GM21515 (cell line): ENCODE measurements around the gene CEP131.

Source experiments
- ATAC-seq: cut with Tn5 transposase; IDR thresholded peaks from one replicate; pipeline ENCODE4 v1.9.1; 2021; ENCODE audit not compliant: unreplicated experiment

The CEP131 gene

GRCh38 chr17:81239714-81240555 lies 17.2 kb upstream of the CEP131 start:
- ATAC-seq = no peak

- peak; percentile 88 for ATAC-seq
Measured at GRCh38 chr17:81238815-81239713, 16.3 kb upstream of the CEP131 start, which contains the start of the genes NDUFAF8 and TEPSIN. Gene NDUFAF8 (plus strand): TSS chr17:81239318. CDS start chr17:81239364, 46 bp downstream. Gene TEPSIN (minus strand): TSS chr17:81239055. CDS start chr17:81239033, 22 bp downstream.

- no peak for ATAC-seq
Measured at GRCh38 chr17:81238490-81238814, 15.7 kb upstream of the CEP131 start.

- ATAC-seq = no peak
Measured at GRCh38 chr17:81237591-81238489, 15.1 kb upstream of the CEP131 start.

- ATAC-seq = no peak
Measured at GRCh38 chr17:81236784-81237183, 14.0 kb upstream of the CEP131 start.

- ATAC-seq = no peak
Measured at GRCh38 chr17:81235822-81236740, 13.3 kb upstream of the CEP131 start.

- ATAC-seq = no peak
Measured at GRCh38 chr17:81234940-81235821, 12.4 kb upstream of the CEP131 start.

- ATAC-seq = no peak
Measured at GRCh38 chr17:81234506-81234855, 11.7 kb upstream of the CEP131 start.

- no peak for ATAC-seq
Measured at GRCh38 chr17:81233811-81234505, 11.2 kb upstream of the CEP131 start.

- no peak for ATAC-seq
Measured at GRCh38 chr17:81233316-81233715, 10.6 kb upstream of the CEP131 start.

GRCh38 chr17:81232616-81233241 lies 10.0 kb upstream of the CEP131 start:
- ATAC-seq = no peak

GRCh38 chr17:81231766-81232581 lies 9.2 kb upstream of the CEP131 start:
- no peak for ATAC-seq

- no peak for ATAC-seq
Measured at GRCh38 chr17:81231121-81231645, 8.4 kb upstream of the CEP131 start.

- ATAC-seq = no peak
Measured at GRCh38 chr17:81230043-81230820, 7.5 kb upstream of the CEP131 start.

- ATAC-seq = no peak
Measured at GRCh38 chr17:81229666-81229920, 6.8 kb upstream of the CEP131 start.
